IMR-90 (cell line): Measurements from ENCODE around the gene TMEM97.

Experiments
- BHLHE40 ChIP-seq: fragments of 150-350 bp; IDR thresholded peaks from 2 replicates; pipeline ENCODE4 v1.6.1; 2016; ENCODE audit warnings: mild to moderate bottlenecking, low read depth, low read length
- CEBPB ChIP-seq: IDR thresholded peaks from 2 replicates; pipeline ENCODE4 v1.6.1; 2012; ENCODE audit warnings: low read depth, low read length, improper control_type of control experiment
- CTCF ChIP-seq: conservative IDR thresholded peaks from 2 replicates; pipeline ENCODE4 v1.5.1; 2012; ENCODE audit warnings: mild to moderate bottlenecking, low read depth, low read length, improper control_type of control experiment
- ELK1 ChIP-seq: fragments of 150-350 bp; IDR thresholded peaks from 2 replicates; pipeline ENCODE4 v1.6.1; 2016; ENCODE audit warnings: low read depth, mild to moderate bottlenecking, low read length, moderate library complexity, borderline replicate concordance
- FOS ChIP-seq: fragments of 150-350 bp; IDR thresholded peaks from 2 replicates; pipeline ENCODE4 v1.6.1; 2016; ENCODE audit warnings: low read depth, low read length
- MAFK ChIP-seq: IDR thresholded peaks from 2 replicates; pipeline ENCODE4 v1.6.1; 2012; ENCODE audit warnings: low read depth, low read length, improper control_type of control experiment
- MAZ ChIP-seq: IDR thresholded peaks from 2 replicates; pipeline ENCODE4 v1.6.1; 2012; ENCODE audit warnings: low read depth, mild to moderate bottlenecking, low read length, improper control_type of control experiment, moderate library complexity, borderline replicate concordance
- MXI1 ChIP-seq: IDR thresholded peaks from 2 replicates; pipeline ENCODE4 v1.6.1; 2012; ENCODE audit warnings: low read depth, mild to moderate bottlenecking, low read length, moderate library complexity, borderline replicate concordance
- POLR2A ChIP-seq: IDR thresholded peaks from 2 replicates; pipeline ENCODE4 v1.6.1; 2012; ENCODE audit warnings: mild to moderate bottlenecking, low read depth, low read length
- RAD21 ChIP-seq: IDR thresholded peaks from 2 replicates; pipeline ENCODE4 v1.6.1; 2012; ENCODE audit warnings: low read length, improper control_type of control experiment
- RCOR1 ChIP-seq: IDR thresholded peaks from 2 replicates; pipeline ENCODE4 v1.6.1; 2012; ENCODE audit warnings: mild to moderate bottlenecking, low read length, improper control_type of control experiment; ENCODE audit not compliant: insufficient replicate concordance
- RFX5 ChIP-seq: IDR thresholded peaks from 2 replicates; pipeline ENCODE4 v1.8.0; 2012; ENCODE audit warnings: low read depth, mild to moderate bottlenecking, low read length, moderate library complexity
- SMC3 ChIP-seq: fragments of 150-350 bp; IDR thresholded peaks from 2 replicates; pipeline ENCODE4 v1.6.1; 2016; ENCODE audit warnings: low read depth, mild to moderate bottlenecking, antibody characterized with exemption, low read length, moderate library complexity
- USF2 ChIP-seq: fragments of 150-350 bp; IDR thresholded peaks from 2 replicates; pipeline ENCODE4 v1.6.1; 2017; ENCODE audit warnings: mild to moderate bottlenecking, antibody characterized with exemption, low read length, low read depth

- TF ChIP-seq CEBPB: no peak
- no peak for TF ChIP-seq CTCF
- no peak for TF ChIP-seq MXI1
- TF ChIP-seq MAZ: no peak
- no peak for TF ChIP-seq MAFK
- TF ChIP-seq RAD21: no peak
- no peak for TF ChIP-seq BHLHE40
- no peak for TF ChIP-seq SMC3
- no peak for TF ChIP-seq RFX5
- no peak for TF ChIP-seq POLR2A
- TF ChIP-seq ELK1: no peak
- TF ChIP-seq RCOR1: no peak
- TF ChIP-seq USF2: no peak
- no peak for TF ChIP-seq FOS
These were observed 11.7 kb downstream of the TMEM97 start for GRCh38 chr17:28330671-28331070.
